Stomach (tissue), 9 donors: ENCODE results near the gene SEMA4C. TPM values are rescaled to one million over a fixed set of nuclear protein-coding genes. Genes with fewer than 3 reads are reported as not detected.

Source experiments
- DNase-seq, 2 donors: peaks; one replicate each; pipeline versions ENCODE4 v3.0.0 to v3.0.0-alpha.2; 2013 to 2019
- H3K27ac ChIP-seq, 5 donors: fragments of 200-600 bp in 4 of 5; sonication (generic) in 4 of 5; one replicate each; pipeline ENCODE4 v1.5.1; 2013 to 2019; ENCODE audit warnings: mild to moderate bottlenecking in 1 of 5, moderate library complexity in 1 of 5
- H3K27me3 ChIP-seq, 3 donors: fragments of 200-600 bp; sonication (generic); one replicate each; pipeline ENCODE4 v1.5.1; 2017 to 2019; ENCODE audit warnings: mixed run types in 1 of 3
- H3K36me3 ChIP-seq, 4 donors: fragments of 200-600 bp; sonication (generic); 1 replicate in 3 of 4; 2 replicates in 1 of 4; pipeline ENCODE4 v1.5.1; 2016 to 2019
- H3K4me1 ChIP-seq, 4 donors: fragments of 200-600 bp; sonication (generic); one replicate each; pipeline ENCODE4 v1.5.1; 2016 to 2019
- H3K4me3 ChIP-seq, 4 donors: fragments of 200-600 bp; sonication (generic) in 3 of 4; one replicate each; pipeline ENCODE4 v1.5.1; 2016 to 2019; ENCODE audit warnings: mild to moderate bottlenecking in 1 of 4
- H3K9me3 ChIP-seq, 4 donors: fragments of 200-600 bp; sonication (generic); one replicate each; pipeline ENCODE4 v1.5.1; 2016 to 2019
- CTCF ChIP-seq, 7 experiments: fragments of 450-650 bp in 4 of 7; fragments of 200-600 bp in 3 of 7; sonication (generic) in 3 of 7; IDR thresholded peaks; one replicate each; pipeline ENCODE4 v1.5.1; 2016 to 2019; ENCODE audit warnings: antibody characterized with exemption in 7 of 7, control low read depth in 2 of 7, mild to moderate bottlenecking in 1 of 7
- EP300 ChIP-seq: sonication (generic); formaldehyde crosslinking; IDR thresholded peaks from one replicate; pipeline ENCODE4 v1.6.1; 2017; ENCODE audit warnings: antibody characterized with exemption
- POLR2A ChIP-seq, 4 donors: fragments of 450-650 bp; IDR thresholded peaks; one replicate each; pipeline ENCODE4 v1.6.1; 2016; ENCODE audit warnings: antibody characterized with exemption in 4 of 4, control low read depth in 2 of 4, mild to moderate bottlenecking in 1 of 4, moderate library complexity in 1 of 4
- POLR2AphosphoS5 ChIP-seq, 3 donors: sonication (generic); formaldehyde crosslinking; IDR thresholded peaks; one replicate each; pipeline ENCODE4 v1.6.1; 2016; ENCODE audit warnings: antibody characterized with exemption in 3 of 3
- WGBS, 5 donors: extraction: QIAGEN DNeasy Blood & Tissue Kit in 3 of 5; methylation state at CpG; one replicate each; pipeline versions ENCODE4 v1.1.5 to v1.1.7; 2013 to 2018; 5-methylcytosine and 5-hydroxymethylcytosine counted together
- intact Hi-C: fragments of 100-400 bp; cut with DNase I; formaldehyde crosslinking; loops from one replicate; pipeline ENCODE4 v1.15.1; 2023; ENCODE audit warnings: low total_unique reads
- polyA plus RNA-seq, 3 donors: library from polyadenylated mRNA; stranded (reverse); fragments of 200-250 nt; gene quantifications; one replicate each; pipeline ENCODE4 v1.2.3, GENCODE V29; 2013
- total RNA-seq, 5 donors: library from RNA; depleted of rRNA; stranded (reverse); fragments of >200 nt; gene quantifications; one replicate each; pipeline versions ENCODE4 v1.1.0 to v1.2.3, GENCODE V29; 2014 to 2016
- donor health status: healthy with polysubstance abuse.
- donor health status: Bipolar disorder and iron deficiency.
- donor health status: healthy.

Gene SEMA4C
- total and polyA plus RNA-seq, 8 donors, result 5.7 to 78.8 (median 18.0) TPM

- Histone ChIP-seq H3K9me3 (no peaks in the 10 kb centered on the region), H3K4me3 (no peak overlapping the region), H3K27me3 (no peaks in the 10 kb centered on the region), H3K36me3 (no peaks in the 10 kb centered on the region), H3K4me1 (peaks cover 8 to 24% (median 15%) of the 10 kb centered on the region in 4 donors), H3K27ac (no peak overlapping the region)
- TF ChIP-seq EP300 (no peak), POLR2AphosphoS5 (IDR thresholded peaks at IDR 0.05) (no peak)
- DNase-seq, result no peak
- WGBS, 5 donors, result 85 to 94% (median 87%) methylated on average over 8 of the region's 8 CpGs
- intact Hi-C loops, result no loop called here
Measured at GRCh38 chr2:96882906-96883305, 13.0 kb upstream of the SEMA4C start.

GRCh38 chr2:96882230-96882629 is 12.3 kb upstream of the SEMA4C start:
- Histone ChIP-seq H3K27me3 (no peaks in the 10 kb centered on the region), H3K27ac (no peak overlapping the region), H3K36me3 (no peaks in the 10 kb centered on the region), H3K4me3 (no peak overlapping the region), H3K4me1 (peaks cover 3 to 17% (median 8%) of the 10 kb centered on the region in 4 donors), H3K9me3 (no peaks in the 10 kb centered on the region)
- intact Hi-C loops, result no loop called here
- peak in 1 of 2 donors; percentile 51 for DNase-seq
- TF ChIP-seq EP300, result no peak
- no peak for TF ChIP-seq POLR2A (IDR thresholded peaks at IDR 0.05)
- TF ChIP-seq CTCF (IDR thresholded peaks at IDR 0.05), result no peak
- TF ChIP-seq POLR2AphosphoS5 (IDR thresholded peaks at IDR 0.05), result no peak
- WGBS, 5 donors, result 68 to 79% (median 74%) methylated on average over 10 to 12 of the region's 12 CpGs

GRCh38 chr2:96881349-96882195 is 11.7 kb upstream of the SEMA4C start:
- TF ChIP-seq POLR2AphosphoS5 (IDR thresholded peaks at IDR 0.05) (no peak), EP300 (no peak), POLR2A (IDR thresholded peaks at IDR 0.05) (no peak)
- intact Hi-C loops, result no loop called here
- Histone ChIP-seq H3K36me3 (no peaks in the 10 kb centered on the region), H3K27me3 (no peaks in the 10 kb centered on the region), H3K9me3 (no peaks in the 10 kb centered on the region), H3K27ac (no peak overlapping the region), H3K4me3 (no peak overlapping the region), H3K4me1 (peaks cover 0 to 11% (median 4%) of the 10 kb centered on the region in 4 donors)
- peak in 1 of 2 donors; percentile 60 for DNase-seq
- WGBS, 5 donors, result 63 to 83% (median 69%) methylated on average over 10 of the region's 10 CpGs

- Histone ChIP-seq H3K27me3 (no peaks in the 10 kb centered on the region), H3K36me3 (no peaks in the 10 kb centered on the region), H3K4me1 (peaks cover 0 to 8% (median 4%) of the 10 kb centered on the region in 4 donors), H3K9me3 (no peaks in the 10 kb centered on the region), H3K4me3 (no peak overlapping the region), H3K27ac (no peak overlapping the region)
- no peak for DNase-seq
- WGBS, 5 donors, result 84 to 94% (median 86%) methylated on average over 6 of the region's 6 CpGs
- no peak for TF ChIP-seq CTCF (IDR thresholded peaks at IDR 0.05)
- TF ChIP-seq EP300, result no peak
- TF ChIP-seq POLR2A (IDR thresholded peaks at IDR 0.05), result no peak
- TF ChIP-seq POLR2AphosphoS5 (IDR thresholded peaks at IDR 0.05), result no peak
- intact Hi-C loops, result no loop called here
Measured at GRCh38 chr2:96880891-96881273, 11.0 kb upstream of the SEMA4C start.

- WGBS, 5 donors, result 90 to 97% (median 92%) methylated on average over 9 to 18 of the region's 18 CpGs
- H3K4me3 ChIP-seq, result no peak overlapping the region
- H3K4me1 ChIP-seq, result peaks cover 0 to 9% (median 2%) of the 10 kb centered on the region in 4 donors
- no peaks in the 10 kb centered on the region for H3K9me3 ChIP-seq
- no peak for DNase-seq
- TF ChIP-seq POLR2A (IDR thresholded peaks at IDR 0.05), result no peak
- TF ChIP-seq EP300, result no peak
- no peak for TF ChIP-seq CTCF (IDR thresholded peaks at IDR 0.05)
- TF ChIP-seq POLR2AphosphoS5 (IDR thresholded peaks at IDR 0.05), result no peak
- no peaks in the 10 kb centered on the region for H3K36me3 ChIP-seq
- H3K27ac ChIP-seq, result no peak overlapping the region
- intact Hi-C loops, result no loop called here
- H3K27me3 ChIP-seq, result no peaks in the 10 kb centered on the region
Measured at GRCh38 chr2:96879545-96880040, 9.7 kb upstream of the SEMA4C start.
